Endothelial cell (in vitro differentiated cells): ENCODE results near the gene MICU1. TPM values are rescaled to one million over a fixed set of nuclear protein-coding genes. Genes with fewer than 3 reads are reported as not detected.
"Not testable (repeated sequence)": the region's sequence is repeated elsewhere in the genome, so short reads cannot be mapped to it uniquely, and the experiment has no call there.

Source experiments
- DNase-seq: peaks from one replicate; pipeline ENCODE4 v3.0.0; 2021; ENCODE audit warnings: low spot score
- H3K27ac Mint-ChIP-seq: one replicate; pipeline ENCODE4 v1.8.0; 2021; ENCODE audit warnings: mixed read lengths, inconsistent platforms; ENCODE audit not compliant: unreplicated experiment
- H3K27me3 Mint-ChIP-seq: one replicate; pipeline ENCODE4 v1.8.0; 2021; ENCODE audit warnings: mild to moderate bottlenecking, moderate library complexity, mixed read lengths, inconsistent platforms; ENCODE audit not compliant: unreplicated experiment
- H3K36me3 Mint-ChIP-seq: one replicate; pipeline ENCODE4 v1.8.0; 2021; ENCODE audit warnings: mild to moderate bottlenecking, low read depth, mixed read lengths, inconsistent platforms; ENCODE audit not compliant: unreplicated experiment
- H3K4me1 Mint-ChIP-seq: one replicate; pipeline ENCODE4 v1.8.0; 2021; ENCODE audit warnings: mild to moderate bottlenecking, mixed read lengths, inconsistent platforms; ENCODE audit not compliant: unreplicated experiment
- H3K4me3 Mint-ChIP-seq: one replicate; pipeline ENCODE4 v1.8.0; 2021; ENCODE audit warnings: mild to moderate bottlenecking, mixed read lengths, inconsistent platforms; ENCODE audit not compliant: unreplicated experiment
- H3K9me3 Mint-ChIP-seq: one replicate; pipeline ENCODE4 v1.8.0; 2021; ENCODE audit warnings: mixed read lengths, inconsistent platforms; ENCODE audit not compliant: unreplicated experiment
- CTCF ChIP-seq: fragments of 200-600 bp; sonication (generic); IDR thresholded peaks from one replicate; pipeline ENCODE4 v1.5.0; 2021; ENCODE audit warnings: antibody characterized with exemption; ENCODE audit not compliant: unreplicated experiment
- total RNA-seq: library from RNA; stranded (reverse); fragmentation: NEBNext Ultra II Directional; extraction: Animal tissue kit (Norgen Biotek cat#: 25700); gene quantifications from one replicate; pipeline ENCODE4 v1.2.1, GENCODE V29; 2021; ENCODE audit not compliant: unreplicated experiment

MICU1 gene
- total RNA-seq, 1 donor from 2014 or later, result 39.9 TPM

GRCh38 chr10:72386916-72387586 lies 238.8 kb downstream of the MICU1 start:
- DNase-seq, result no peak
- Mint-ChIP-seq H3K4me3 (no peak overlapping the region), H3K4me1 (peaks cover 2% of the 10 kb centered on the region), H3K36me3 (no peaks in the 10 kb centered on the region), H3K27ac (no peak overlapping the region), H3K27me3 (peaks cover 1% of the 10 kb centered on the region), H3K9me3 (no peaks in the 10 kb centered on the region)
- TF ChIP-seq CTCF, result no peak

- Mint-ChIP-seq H3K27ac (no peak overlapping the region), H3K9me3 (no peaks in the 10 kb centered on the region)
These were observed 240.2 kb downstream of the MICU1 start for GRCh38 chr10:72385724-72386123.

GRCh38 chr10:72384982-72385381 lies 240.9 kb downstream of the MICU1 start:
- H3K27me3 Mint-ChIP-seq, H3K27ac Mint-ChIP-seq: not testable (repeated sequence)

More at GRCh38 chr10:72385724-72386123, 240.2 kb downstream of the MICU1 start:
- Mint-ChIP-seq H3K4me3 (no peak overlapping the region), H3K27me3 (peaks cover 1% of the 10 kb centered on the region), H3K36me3 (no peaks in the 10 kb centered on the region), H3K4me1 (peaks cover 13% of the 10 kb centered on the region)
- DNase-seq, result no peak
- TF ChIP-seq CTCF, result no peak

GRCh38 chr10:72379776-72380175 lies 246.1 kb downstream of the MICU1 start:
- H3K9me3 Mint-ChIP-seq, result no peaks in the 10 kb centered on the region
- TF ChIP-seq CTCF, result no peak
- H3K4me1 Mint-ChIP-seq, result peaks cover 19% of the 10 kb centered on the region
- no peak overlapping the region for H3K4me3 Mint-ChIP-seq
- H3K27ac Mint-ChIP-seq, result no peak overlapping the region
- peaks cover 10% of the 10 kb centered on the region for H3K36me3 Mint-ChIP-seq
- no peaks in the 10 kb centered on the region for H3K27me3 Mint-ChIP-seq
- DNase-seq, result no peak

More at GRCh38 chr10:72384982-72385381, 240.9 kb downstream of the MICU1 start:
- peaks cover 13% of the 10 kb centered on the region for H3K4me1 Mint-ChIP-seq
- not testable (repeated sequence) for H3K4me3 Mint-ChIP-seq, H3K9me3 Mint-ChIP-seq, H3K36me3 Mint-ChIP-seq, DNase-seq

GRCh38 chr10:72379062-72379461 lies 246.8 kb downstream of the MICU1 start:
- no peaks in the 10 kb centered on the region for H3K9me3 Mint-ChIP-seq
- no peak overlapping the region for H3K27ac Mint-ChIP-seq
- H3K27me3 Mint-ChIP-seq, result no peaks in the 10 kb centered on the region
- no peak overlapping the region for H3K4me3 Mint-ChIP-seq
- DNase-seq, result no peak
- H3K4me1 Mint-ChIP-seq, result peaks cover 18% of the 10 kb centered on the region
- TF ChIP-seq CTCF, result no peak
- H3K36me3 Mint-ChIP-seq, result peaks cover 10% of the 10 kb centered on the region
